ENCODE measurements around the gene ZNF148.

- no peak for TF ChIP-seq CTCF (conservative IDR thresholded peaks at IDR 0.05 in 1 of 2, IDR thresholded peaks at IDR 0.05 in 1 of 2; ENCODE audit: extremely low read depth in 1 of 2, insufficient read depth in 1 of 2, low read depth in 1 of 2, low read length in 2 of 2)
- TF ChIP-seq EZH2 (IDR thresholded peaks at IDR 0.05; ENCODE audit: borderline replicate concordance, low read length) = no peak
Observed at GRCh38 chr3:125349556-125350165, 25.5 kb downstream of the ZNF148 start.

All from mammary epithelial cell (primary cell).